H1 (cell line): ENCODE results near the gene KARS1. TPM values are rescaled to one million over a fixed set of nuclear protein-coding genes. Genes with fewer than 3 reads are reported as not detected.

ENCODE experiments used
- CTCF ChIA-PET: fragments of 300-600 bp; sonication (Branson Sonifier 250); formaldehyde crosslinking; loops from one replicate; lab custom pipeline; 2021; ENCODE audit not compliant: partially characterized antibody; lab: Charles Lee
- POLR2A ChIA-PET: fragments of 300-600 bp; sonication (Branson Sonifier 250); formaldehyde crosslinking; loops from one replicate; lab custom pipeline; 2021; ENCODE audit warnings: inconsistent platforms; ENCODE audit not compliant: partially characterized antibody; lab: Charles Lee
- DNase-seq, 2 experiments: peaks; one replicate each; pipeline versions ENCODE4 v3.0.0 to v3.0.0-alpha.2; 2010 to 2022; ENCODE audit warnings: low spot score in 2 of 2, low read depth in 1 of 2, mixed read lengths in 1 of 2
- FAIRE-seq: peaks from 2 replicates; lab custom pipeline; 2011; peaks lifted over from hg19 to GRCh38; lab: Jason Lieb, UNC
- H2AFZ ChIP-seq: 2 replicates; pipeline ENCODE4 v1.8.1; 2012; ENCODE audit warnings: low read length, inconsistent platforms
- H2AK5ac ChIP-seq: 2 replicates; pipeline ENCODE4 v1.6.1; 2013; ENCODE audit warnings: low read depth, low read length
- H2BK120ac ChIP-seq: replicated peaks from 2 replicates; pipeline ENCODE3; 2013; ENCODE audit warnings: low read depth, low read length, inconsistent platforms
- H2BK12ac ChIP-seq: 2 replicates; pipeline ENCODE4 v1.6.1; 2013; ENCODE audit warnings: low read depth, low read length
- H2BK15ac ChIP-seq: 2 replicates; pipeline ENCODE4 v1.6.1; 2013; ENCODE audit warnings: low read length
- H2BK20ac ChIP-seq: 2 replicates; pipeline ENCODE4 v1.6.1; 2013; ENCODE audit warnings: low read length
- H2BK5ac ChIP-seq: 2 replicates; pipeline ENCODE4 v1.6.1; 2013; ENCODE audit warnings: low read depth, low read length
- H3K14ac ChIP-seq: 2 replicates; pipeline ENCODE4 v1.6.1; 2013; ENCODE audit warnings: inconsistent platforms; ENCODE audit not compliant: insufficient read length
- H3K18ac ChIP-seq: 2 replicates; pipeline ENCODE4 v1.6.1; 2013; ENCODE audit warnings: low read length; ENCODE audit errors: extremely low read depth
- H3K23ac ChIP-seq: 2 replicates; pipeline ENCODE4 v1.6.1; 2013; ENCODE audit warnings: inconsistent platforms; ENCODE audit not compliant: insufficient read length
- H3K23me2 ChIP-seq: 2 replicates; pipeline ENCODE4 v1.6.1; 2013; ENCODE audit warnings: low read depth, low read length
- H3K27ac ChIP-seq: 2 replicates; pipeline ENCODE4 v1.6.1; 2011; ENCODE audit warnings: low read depth, low read length, inconsistent platforms
- H3K27me3 ChIP-seq, 4 experiments: replicated peaks in 1 of 4; 1 replicate in 1 of 4; 2 replicates in 3 of 4; pipeline versions ENCODE4 v1.6.1 to v1.8.1; 2011 to 2013; ENCODE audit warnings: low read length in 3 of 4, mild to moderate bottlenecking in 3 of 4, inconsistent platforms in 2 of 4, mixed read lengths in 2 of 4, moderate library complexity in 1 of 4; ENCODE audit not compliant: control insufficient read depth in 3 of 4, insufficient read depth in 3 of 4; ENCODE audit errors: extremely low read depth in 1 of 4
- H3K36me3 ChIP-seq, 4 experiments: 2 replicates each; pipeline versions ENCODE4 v1.6.1 to v1.8.1; 2011 to 2013; ENCODE audit warnings: mild to moderate bottlenecking in 4 of 4, low read length in 3 of 4, moderate library complexity in 2 of 4, control low read depth in 1 of 4, inconsistent platforms in 1 of 4; ENCODE audit not compliant: insufficient read depth in 4 of 4, control insufficient read depth in 2 of 4
- H3K4ac ChIP-seq: replicated peaks from 2 replicates; pipeline ENCODE3; 2013; ENCODE audit warnings: low read length, low read depth, mixed read lengths, inconsistent platforms; ENCODE audit not compliant: insufficient read length
- H3K4me1 ChIP-seq, 4 experiments: replicated peaks in 1 of 4; 1 replicate in 1 of 4; 2 replicates in 3 of 4; pipeline versions ENCODE4 v1.6.1 to v1.8.1; 2011 to 2013; ENCODE audit warnings: low read length in 3 of 4, inconsistent platforms in 2 of 4, mixed read lengths in 1 of 4; ENCODE audit not compliant: insufficient read depth in 4 of 4, control insufficient read depth in 3 of 4
- H3K4me2 ChIP-seq, 2 experiments: 2 replicates each; pipeline versions ENCODE4 v1.6.1 to v1.8.1; 2011 to 2013; ENCODE audit warnings: low read depth in 2 of 2, low read length in 2 of 2, control low read depth in 1 of 2, inconsistent platforms in 1 of 2, mild to moderate bottlenecking in 1 of 2; ENCODE audit not compliant: insufficient read depth in 1 of 2
- H3K4me3 ChIP-seq, 4 experiments: fragments of 200-600, 300-600 bp in 1 of 4; sonication (generic), shearing (Covaris generic), sonication (Bioruptor Twin) in 1 of 4; 2 replicates each; pipeline versions ENCODE4 v1.5.1 to v1.8.1; 2011 to 2016; ENCODE audit warnings: low read length in 4 of 4, low read depth in 3 of 4, control low read depth in 2 of 4, inconsistent platforms in 2 of 4, mild to moderate bottlenecking in 2 of 4, mixed read lengths in 1 of 4, moderate library complexity in 1 of 4; ENCODE audit not compliant: insufficient read depth in 2 of 4; ENCODE audit errors: extremely low read depth in 1 of 4
- H3K56ac ChIP-seq: replicated peaks from 2 replicates; pipeline ENCODE3; 2013; ENCODE audit warnings: low read depth, mild to moderate bottlenecking, mixed read lengths, low read length, inconsistent platforms; ENCODE audit not compliant: insufficient read length
- H3K79me1 ChIP-seq: 2 replicates; pipeline ENCODE4 v1.6.1; 2013; ENCODE audit warnings: low read depth, low read length, control low read depth
- H3K79me2 ChIP-seq, 2 experiments: 2 replicates each; pipeline versions ENCODE4 v1.6.1 to v1.8.1; 2012 to 2013; ENCODE audit warnings: low read length in 2 of 2, mild to moderate bottlenecking in 2 of 2, inconsistent platforms in 1 of 2; ENCODE audit not compliant: insufficient read depth in 2 of 2, control insufficient read depth in 1 of 2
- H3K9ac ChIP-seq, 4 experiments: replicated peaks in 1 of 4; 1 replicate in 1 of 4; 2 replicates in 3 of 4; pipeline versions ENCODE4 v1.6.1 to v1.8.1; 2011 to 2013; ENCODE audit warnings: low read depth in 3 of 4, low read length in 3 of 4, control low read depth in 2 of 4, mild to moderate bottlenecking in 2 of 4, moderate library complexity in 2 of 4, inconsistent platforms in 1 of 4; ENCODE audit errors: extremely low read depth in 1 of 4
- H3K9me3 ChIP-seq, 2 experiments: 2 replicates each; pipeline versions ENCODE4 v1.6.1 to v1.8.1; 2012 to 2013; ENCODE audit warnings: mild to moderate bottlenecking in 2 of 2, moderate library complexity in 2 of 2, control low read depth in 1 of 2, inconsistent platforms in 1 of 2, low read depth in 1 of 2, low read length in 1 of 2, mixed read lengths in 1 of 2; ENCODE audit not compliant: insufficient read depth in 2 of 2
- H4K20me1 ChIP-seq, 2 experiments: replicated peaks in 1 of 2; 2 replicates each; pipeline versions ENCODE3 to v1.8.1; 2011 to 2013; ENCODE audit warnings: inconsistent platforms in 2 of 2, low read length in 2 of 2, mild to moderate bottlenecking in 1 of 2; ENCODE audit not compliant: insufficient read depth in 2 of 2, control insufficient read depth in 1 of 2
- H4K5ac ChIP-seq: 2 replicates; pipeline ENCODE4 v1.6.1; 2013; ENCODE audit warnings: low read length, low read depth, mixed read lengths, inconsistent platforms; ENCODE audit not compliant: insufficient read length
- H4K8ac ChIP-seq: 2 replicates; pipeline ENCODE4 v1.8.0; 2013; ENCODE audit warnings: mild to moderate bottlenecking, moderate library complexity, low read length, inconsistent platforms; ENCODE audit not compliant: insufficient read depth; ENCODE audit errors: extremely low read depth
- H4K91ac ChIP-seq: replicated peaks from 2 replicates; pipeline ENCODE3; 2013; ENCODE audit warnings: low read length, mixed read lengths, inconsistent platforms; ENCODE audit not compliant: insufficient read length
- KDM1A ChIP-seq: fragments of 200-600, 300-600 bp; sonication (generic); IDR thresholded peaks from 2 replicates; pipeline ENCODE4 v1.7.1; 2016; ENCODE audit warnings: mild to moderate bottlenecking, low read length, borderline replicate concordance
- NRF1 ChIP-seq: IDR thresholded peaks from 2 replicates; pipeline ENCODE4 v1.6.1; 2011; ENCODE audit warnings: mild to moderate bottlenecking, low read depth, low read length, improper control_type of control experiment
- SAP30 ChIP-seq: fragments of 300-600 bp; sonication (generic); IDR thresholded peaks from 2 replicates; pipeline ENCODE4 v1.7.1; 2012; ENCODE audit warnings: low read length, moderate library complexity, mild to moderate bottlenecking, inconsistent platforms; ENCODE audit not compliant: insufficient read depth, insufficient replicate concordance
- YY1 ChIP-seq: IDR thresholded peaks from 2 replicates; pipeline ENCODE4 v1.6.1; 2011; ENCODE audit warnings: low read depth, mild to moderate bottlenecking, low read length
- WGBS, 2 experiments: shearing (Covaris generic) in 1 of 2; methylation state at CpG; one replicate each; pipeline versions ENCODE4 v1.1.6 to v1.1.7; 2013 to 2015; ENCODE audit warnings: low lambda C conversion rate in 2 of 2, mixed read lengths in 2 of 2, inconsistent platforms in 1 of 2, low coverage in 1 of 2, missing lambda C conversion rate in 1 of 2; ENCODE audit not compliant: insufficient replicate concordance in 2 of 2, insufficient coverage in 1 of 2, insufficient read length in 1 of 2; ENCODE audit errors: extremely low coverage in 1 of 2, missing lambda C conversion rate in 1 of 2; 5-methylcytosine and 5-hydroxymethylcytosine counted together
- polyA plus RNA-seq, 7 experiments: library from polyadenylated mRNA; depleted of rRNA in 3 of 7; stranded (reverse) in 5 of 7; unstranded in 2 of 7; fragments of >200 nt in 5 of 7; fragments of 200-250 nt in 2 of 7; gene quantifications; 1 replicate in 5 of 7; 2 replicates in 1 of 7; 4 replicates in 1 of 7; pipeline versions ENCODE4 v1.2.1 to v1.2.3, GENCODE V29; 2011 to 2013; ENCODE audit warnings: missing spikeins in 2 of 7, mixed read lengths in 2 of 7
- total RNA-seq: library from RNA; stranded (reverse); fragmentation: NEBNext Ultra II Directional; extraction: Animal tissue kit (Norgen Biotek cat#: 25700); gene quantifications from 2 replicates; pipeline ENCODE4 v1.2.1, GENCODE V29; 2021

The KARS1 gene
- total and polyA plus RNA-seq, 2 of the 8 experiments (the other 6 are each of a cell fraction or from before 2014, with no cell fraction given), result 97.5 to 221 TPM

- Histone ChIP-seq H2BK20ac (no peak overlapping the region), H2BK12ac (no peak overlapping the region), H3K79me2 (no peaks in the 10 kb centered on the region), H2BK15ac (no peak overlapping the region), H3K79me1 (no peaks in the 10 kb centered on the region), H3K4me1 (no peaks in the 10 kb centered on the region), H3K9ac (no peak overlapping the region), H4K20me1 (peaks cover 0 to 2% of the 10 kb centered on the region in 2 experiments), H2AK5ac (no peak overlapping the region), H4K5ac (no peak overlapping the region), H4K8ac (no peak overlapping the region), H4K91ac (no peak overlapping the region), H3K23ac (no peak overlapping the region), H3K4me2 (no peak overlapping the region), H3K18ac (no peak overlapping the region), H2BK120ac (no peak overlapping the region), H3K4ac (no peak overlapping the region), H3K23me2 (no peaks in the 10 kb centered on the region), H3K4me3 (no peak overlapping the region), H3K9me3 (no peaks in the 10 kb centered on the region), H2BK5ac (no peak overlapping the region), H3K14ac (no peak overlapping the region), H3K27me3 (no peaks in the 10 kb centered on the region), H2AFZ (no peak overlapping the region), H3K36me3 (peaks cover 0 to 21% (median 9%) of the 10 kb centered on the region in 4 experiments; a peak in 6 of 8 replicates), H3K56ac (no peak overlapping the region), H3K27ac (no peak overlapping the region)
- ChIA-PET POLR2A (no interaction called here), CTCF (interaction anchor here (0.7 kb wide), 1 partner anchor 38 kb away, joined by 3 read pairs; the partner anchor contains the start of gene ADAT1)
- FAIRE-seq (no peak), DNase-seq (no peak)
- WGBS, 2 experiments, result 88% methylated on average over 4 of the region's 4 CpGs; no CpG with 5 or more reads in 1 of the 2 experiments
- TF ChIP-seq YY1, result no peak
- no peak for TF ChIP-seq KDM1A
- TF ChIP-seq SAP30, result no peak
- TF ChIP-seq NRF1, result no peak
These were observed 13.3 kb upstream of the KARS1 start for GRCh38 chr16:75660726-75661302.
